ENCODE measurements around the gene MRPS18A.
A peak's percentile ranks its signal among the peaks of the same experiment; 100 is the strongest.
"Not testable (repeated sequence)": the region's sequence is repeated elsewhere in the genome, so short reads cannot be mapped to it uniquely, and the experiment has no call there.

The MRPS18A gene

GRCh38 chr6:43658161-43658560 is 29.4 kb downstream of the MRPS18A start:
- H3K4me3 ChIP-seq (ENCODE audit: low read depth, low read length), result no peak overlapping the region
- TF ChIP-seq, protein P1, sequence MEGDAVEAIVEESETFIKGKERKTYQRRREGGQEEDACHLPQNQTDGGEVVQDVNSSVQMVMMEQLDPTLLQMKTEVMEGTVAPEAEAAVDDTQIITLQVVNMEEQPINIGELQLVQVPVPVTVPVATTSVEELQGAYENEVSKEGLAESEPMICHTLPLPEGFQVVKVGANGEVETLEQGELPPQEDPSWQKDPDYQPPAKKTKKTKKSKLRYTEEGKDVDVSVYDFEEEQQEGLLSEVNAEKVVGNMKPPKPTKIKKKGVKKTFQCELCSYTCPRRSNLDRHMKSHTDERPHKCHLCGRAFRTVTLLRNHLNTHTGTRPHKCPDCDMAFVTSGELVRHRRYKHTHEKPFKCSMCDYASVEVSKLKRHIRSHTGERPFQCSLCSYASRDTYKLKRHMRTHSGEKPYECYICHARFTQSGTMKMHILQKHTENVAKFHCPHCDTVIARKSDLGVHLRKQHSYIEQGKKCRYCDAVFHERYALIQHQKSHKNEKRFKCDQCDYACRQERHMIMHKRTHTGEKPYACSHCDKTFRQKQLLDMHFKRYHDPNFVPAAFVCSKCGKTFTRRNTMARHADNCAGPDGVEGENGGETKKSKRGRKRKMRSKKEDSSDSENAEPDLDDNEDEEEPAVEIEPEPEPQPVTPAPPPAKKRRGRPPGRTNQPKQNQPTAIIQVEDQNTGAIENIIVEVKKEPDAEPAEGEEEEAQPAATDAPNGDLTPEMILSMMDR (IDR thresholded peaks at IDR 0.05; ENCODE audit: low read depth, low read length, missing control alignments), result no peak
- in situ Hi-C loops (cut with HindIII; ENCODE audit: low sequenced_read_pairs), result no loop called here
- no peak for DNase-seq (ENCODE audit: low read depth)

DNA sequence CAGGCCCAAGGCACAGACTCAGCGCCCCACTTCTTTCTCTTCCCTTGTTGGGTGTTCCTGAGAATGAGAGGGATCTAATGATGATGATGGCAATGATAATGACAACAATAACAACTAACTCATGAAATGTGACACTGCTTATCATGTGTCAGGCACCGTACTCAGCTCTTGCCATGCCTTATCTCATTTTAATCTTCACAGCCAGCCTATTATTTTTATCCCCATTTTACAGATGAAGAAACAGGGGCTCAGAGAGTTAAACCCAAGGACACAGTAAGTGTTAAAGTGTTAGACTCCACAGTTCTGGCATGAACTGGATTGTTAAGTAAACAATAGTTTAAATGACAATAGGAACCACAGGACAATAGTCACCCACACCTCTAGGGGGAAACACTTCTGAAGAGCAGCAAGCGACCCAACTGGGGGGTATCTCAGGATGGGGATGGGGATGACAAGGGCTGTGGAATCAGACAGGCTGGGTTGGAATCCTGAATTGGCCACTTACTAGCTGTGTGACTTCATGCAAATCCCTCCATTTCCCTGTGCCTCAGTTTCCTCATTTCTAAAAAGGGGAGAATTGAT is 30.3 kb downstream of the MRPS18A start:
- in situ Hi-C loops (cut with HindIII; ENCODE audit: low sequenced_read_pairs), result no loop called here
- TF ChIP-seq, protein P1 (IDR thresholded peaks at IDR 0.05; ENCODE audit: low read depth, low read length, missing control alignments), result no peak
- H3K4me3 ChIP-seq (ENCODE audit: low read depth, low read length), result no peak overlapping the region
- no peak for DNase-seq (ENCODE audit: low read depth)

GRCh38 chr6:43652822-43653221 is 34.8 kb downstream of the MRPS18A start:
- not testable (repeated sequence) for H3K4me3 ChIP-seq (ENCODE audit: low read depth, low read length); DNase-seq (ENCODE audit: low read depth)
- in situ Hi-C loops (cut with HindIII; ENCODE audit: low sequenced_read_pairs), result loop anchor here (5.0 kb wide), 1 partner anchor 94 kb away; no protein-coding TSS in a partner anchor

- TF ChIP-seq, protein P1 (IDR thresholded peaks at IDR 0.05; ENCODE audit: low read depth, low read length, missing control alignments), result no peak
- in situ Hi-C loops (cut with HindIII; ENCODE audit: low sequenced_read_pairs), result no loop called here
- no peak for DNase-seq (ENCODE audit: low read depth)
- H3K4me3 ChIP-seq (ENCODE audit: low read depth, low read length), result no peak overlapping the region
Observed at GRCh38 chr6:43648248-43648647, 39.3 kb downstream of the MRPS18A start.

GRCh38 chr6:43647613-43648012 is 40.0 kb downstream of the MRPS18A start:
- TF ChIP-seq, protein P1 (IDR thresholded peaks at IDR 0.05; ENCODE audit: low read depth, low read length, missing control alignments), result no peak
- no peak for DNase-seq (ENCODE audit: low read depth)
- in situ Hi-C loops (cut with HindIII; ENCODE audit: low sequenced_read_pairs), result no loop called here
- H3K4me3 ChIP-seq (ENCODE audit: low read depth, low read length), result no peak overlapping the region

DNA sequence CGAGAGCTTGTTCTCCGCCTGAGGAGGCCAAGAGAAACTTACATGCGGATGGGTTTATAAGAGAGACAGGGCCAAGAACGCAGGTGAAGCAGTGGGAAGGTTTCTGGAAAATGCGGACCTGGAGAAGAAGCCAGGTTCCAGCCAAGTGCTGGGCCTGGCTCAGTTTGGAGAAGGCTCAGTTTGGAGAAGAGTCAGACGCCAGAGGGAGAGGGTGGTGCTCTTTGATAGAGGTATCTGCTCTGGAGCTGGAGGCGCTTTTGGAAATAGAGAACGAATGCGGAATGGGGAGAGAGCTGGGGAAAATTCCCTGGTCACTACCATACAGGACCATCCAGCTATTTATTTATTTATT is 42.0 kb downstream of the MRPS18A start:
- TF ChIP-seq, protein P1 (IDR thresholded peaks at IDR 0.05; ENCODE audit: low read depth, low read length, missing control alignments), result no peak
- H3K4me3 ChIP-seq (ENCODE audit: low read depth, low read length), result peak overlapping the region; percentile 45
- in situ Hi-C loops (cut with HindIII; ENCODE audit: low sequenced_read_pairs), result no loop called here
- DNase-seq (ENCODE audit: low read depth), result no peak

DNA sequence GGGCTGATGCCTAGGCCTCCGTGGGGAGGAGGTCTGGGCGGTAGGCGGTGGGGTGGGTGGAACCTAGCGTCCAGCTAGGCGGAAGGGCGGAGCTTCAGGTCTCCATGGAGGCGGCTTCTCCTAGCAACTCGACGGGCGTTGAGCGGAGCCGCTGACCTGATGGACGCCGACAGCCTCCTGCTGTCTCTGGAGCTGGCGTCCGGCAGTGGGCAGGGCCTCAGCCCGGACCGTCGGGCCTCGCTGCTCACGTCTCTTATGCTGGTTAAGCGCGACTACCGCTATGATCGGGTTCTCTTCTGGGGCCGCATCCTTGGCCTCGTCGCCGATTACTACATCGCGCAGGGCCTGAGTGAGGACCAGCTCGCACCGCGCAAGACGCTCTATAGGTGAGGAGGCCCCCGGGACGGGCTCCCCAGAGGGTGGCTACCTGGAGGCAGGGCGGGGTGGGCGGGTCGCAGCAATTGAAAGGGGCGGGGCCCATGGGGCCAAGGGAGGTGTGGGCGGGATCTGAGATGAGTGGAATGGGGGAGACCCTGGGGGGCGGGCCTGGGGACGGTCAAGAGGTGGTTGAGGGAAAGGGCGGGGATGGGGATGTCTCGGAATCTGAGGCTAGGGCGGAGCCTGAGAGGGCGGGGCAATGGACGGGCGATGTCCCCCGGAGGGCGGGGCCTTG is 42.5 kb downstream of the MRPS18A start, which contains the start of gene RSPH9:
Gene RSPH9, plus strand, starts transcription at position 97 of the 673 bp plus-strand sequence. Its CDS starts 63 bp downstream, at position 160.
- no peak for DNase-seq (ENCODE audit: low read depth)
- TF ChIP-seq, protein P1 (IDR thresholded peaks at IDR 0.05; ENCODE audit: low read depth, low read length, missing control alignments), result no peak
- H3K4me3 ChIP-seq (ENCODE audit: low read depth, low read length), result peak within 1 kb of the TSS; percentile 45
- in situ Hi-C loops (cut with HindIII; ENCODE audit: low sequenced_read_pairs), result no loop called here
